Measurements from ENCODE around the gene KLHDC9. TPM values are rescaled to one million over a fixed set of nuclear protein-coding genes. Genes with fewer than 3 reads are reported as not detected.

The KLHDC9 gene
- total and polyA plus RNA-seq, 9 of the 15 experiments (the other 6 are each of a cell fraction or from before 2014, with no cell fraction given): not detected

DNA sequence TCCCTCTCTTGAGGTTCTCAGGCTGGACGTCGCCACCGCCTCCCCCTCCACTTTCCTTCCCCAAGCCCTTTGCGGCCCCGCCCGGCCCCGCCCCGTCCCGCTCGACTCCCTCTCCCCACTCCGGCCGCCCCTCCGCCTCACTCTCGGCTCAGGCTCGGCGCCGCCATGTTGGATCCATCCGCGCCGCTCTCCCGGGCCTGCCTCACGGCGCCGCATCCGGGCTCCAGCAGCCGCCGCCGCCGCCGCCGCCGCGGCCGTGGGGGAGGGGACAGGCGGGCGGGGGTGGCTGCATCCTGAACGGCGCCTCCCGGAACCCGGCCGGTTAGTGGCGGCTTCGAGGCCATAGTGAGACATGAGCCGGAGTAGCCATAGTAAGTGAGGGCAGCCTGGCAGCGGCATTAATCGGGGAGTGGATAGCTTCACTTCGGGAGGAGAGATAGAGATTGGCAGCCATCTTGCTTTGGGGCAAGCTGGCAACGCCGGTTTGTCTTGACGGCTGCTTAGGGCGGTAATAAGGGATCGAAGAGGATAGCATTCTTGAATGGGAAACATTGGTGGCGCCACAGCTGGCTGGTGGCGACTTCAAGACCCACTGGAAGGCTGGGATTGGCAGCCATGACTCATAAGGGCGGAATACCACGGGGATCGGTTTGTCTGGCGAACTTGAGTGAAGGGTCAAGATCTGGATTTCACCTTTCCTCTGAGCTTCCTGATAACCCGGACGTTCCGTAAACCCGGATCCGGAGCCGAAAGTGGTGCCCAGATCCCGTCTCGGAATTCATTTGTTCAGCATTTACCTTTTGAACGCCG, 34.5 kb downstream of the KLHDC9 start, which contains the start of gene DEDD (continued):
- TF ChIP-seq CTCFL (IDR thresholded peaks at IDR 0.05; ENCODE audit: borderline replicate concordance, insufficient read depth, low read depth, low read length, poor library complexity, severe bottlenecking) (peak; percentile 75), NR2C1 (IDR thresholded peaks at IDR 0.05) (peak; percentile 91), NR2C1 (tag; IDR thresholded peaks at IDR 0.05) (peak; percentile 95), NR4A1 (CRISPR knock-in tag; IDR thresholded peaks at IDR 0.05) (0 out of 2 replicates have a peak, but pooled peaks have one; percentile 53), NR4A1 (tag; IDR thresholded peaks at IDR 0.05) (peak; percentile 80), ID3 (CRISPR knock-in tag; IDR thresholded peaks at IDR 0.05) (no peak), ID3 (tag; IDR thresholded peaks at IDR 0.05) (peak; percentile 88), CTBP1 (IDR thresholded peaks at IDR 0.05; ENCODE audit: borderline replicate concordance) (peak; percentile 80), POU5F1 (IDR thresholded peaks at IDR 0.05; ENCODE audit: borderline replicate concordance, low read depth, low read length, partially characterized antibody) (peak; percentile 38), ZKSCAN1 (IDR thresholded peaks at IDR 0.05; ENCODE audit: low read depth, low read length) (peak; percentile 64), HOXB6 (CRISPR knock-in tag; IDR thresholded peaks at IDR 0.05; ENCODE audit: borderline replicate concordance) (no peak), ARNT (IDR thresholded peaks at IDR 0.05) (peak in 1 of 2 experiments; percentile 43; a peak in 2 of 4 replicates), RCOR1 (IDR thresholded peaks at IDR 0.05; ENCODE audit: borderline replicate concordance in 1 of 2, low read depth in 2 of 2, low read length in 2 of 2) (no peak)
- TF ChIP-seq, protein P1, sequence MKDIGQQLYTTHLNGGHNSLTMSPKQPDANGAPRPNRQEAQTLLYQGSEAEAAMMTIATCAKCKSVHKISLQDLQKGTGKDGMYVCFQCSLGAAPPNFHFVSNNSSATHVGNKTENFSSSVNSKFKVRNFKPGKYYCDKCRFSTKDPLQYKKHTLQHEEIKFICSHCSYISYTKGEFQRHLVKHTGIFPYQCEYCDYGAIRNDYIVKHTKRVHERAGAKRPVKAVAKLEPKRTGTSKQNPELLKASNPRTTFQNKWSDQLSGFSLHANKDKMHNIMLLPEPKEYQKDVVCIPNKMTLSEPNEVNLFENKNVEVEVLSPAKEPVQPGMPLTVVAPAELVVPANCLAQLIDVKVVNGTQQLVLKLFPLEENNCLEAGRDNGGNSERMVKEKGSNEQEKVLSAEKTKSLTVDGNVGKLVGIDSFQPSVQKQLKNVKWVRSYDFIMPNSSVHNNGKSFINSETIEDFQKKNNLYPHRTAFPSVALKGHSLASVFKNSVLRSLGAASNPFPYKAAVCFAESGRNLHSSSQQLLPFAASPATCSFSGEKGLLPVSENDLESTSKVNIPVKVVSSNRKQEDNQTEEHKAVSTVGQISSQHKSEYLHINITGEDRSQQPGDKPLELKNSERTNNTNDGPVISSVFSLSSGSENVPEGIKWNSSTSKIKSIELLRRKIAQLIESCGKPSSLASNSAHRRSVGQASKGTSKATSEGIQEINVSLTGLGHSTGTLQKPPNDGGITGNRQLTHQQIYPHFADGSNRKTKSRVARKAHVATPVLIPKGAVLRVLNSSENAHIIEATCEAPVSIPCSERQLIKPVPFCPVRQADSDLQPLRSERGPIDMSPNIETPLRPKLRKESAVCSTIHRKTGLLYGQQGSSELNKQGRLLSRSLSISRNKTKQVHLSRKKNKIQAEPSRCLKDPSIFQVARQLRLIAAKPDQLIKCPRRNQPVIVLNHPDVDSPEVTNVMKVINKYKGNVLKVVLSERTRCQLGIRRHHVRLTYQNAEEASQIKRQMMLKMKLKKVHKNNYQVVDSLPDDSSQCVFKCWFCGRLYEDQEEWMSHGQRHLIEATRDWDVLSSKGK (CRISPR knock-in tag; IDR thresholded peaks at IDR 0.05): no peak

Measured in K562 (cell line).